ENCODE measurements around the gene ZNF397. TPM values are rescaled to one million over a fixed set of nuclear protein-coding genes. Genes with fewer than 3 reads are reported as not detected.
A peak's percentile ranks its signal among the peaks of the same experiment; 100 is the strongest.

Gene ZNF397
- total and polyA plus RNA-seq, 4 donors = 3.8 to 20.0 (median 9.6) TPM

DNA sequence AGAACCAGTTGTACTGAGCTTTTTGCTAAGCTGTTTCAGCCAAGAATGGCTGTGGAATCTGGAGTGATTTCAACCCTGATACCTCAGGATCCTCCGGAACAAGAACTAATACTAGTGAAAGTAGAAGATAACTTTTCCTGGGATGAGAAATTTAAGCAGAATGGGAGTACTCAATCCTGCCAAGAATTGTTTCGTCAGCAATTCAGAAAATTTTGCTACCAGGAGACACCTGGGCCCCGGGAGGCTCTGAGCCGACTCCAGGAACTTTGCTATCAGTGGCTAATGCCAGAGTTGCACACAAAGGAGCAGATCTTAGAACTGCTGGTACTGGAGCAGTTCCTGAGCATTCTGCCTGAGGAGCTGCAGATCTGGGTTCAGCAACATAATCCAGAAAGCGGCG, 1.6 kb downstream of the ZNF397 start:
- no peak overlapping the region for H3K27ac ChIP-seq (ENCODE audit: low read depth in 1 of 2, low read length in 2 of 2)

DNA sequence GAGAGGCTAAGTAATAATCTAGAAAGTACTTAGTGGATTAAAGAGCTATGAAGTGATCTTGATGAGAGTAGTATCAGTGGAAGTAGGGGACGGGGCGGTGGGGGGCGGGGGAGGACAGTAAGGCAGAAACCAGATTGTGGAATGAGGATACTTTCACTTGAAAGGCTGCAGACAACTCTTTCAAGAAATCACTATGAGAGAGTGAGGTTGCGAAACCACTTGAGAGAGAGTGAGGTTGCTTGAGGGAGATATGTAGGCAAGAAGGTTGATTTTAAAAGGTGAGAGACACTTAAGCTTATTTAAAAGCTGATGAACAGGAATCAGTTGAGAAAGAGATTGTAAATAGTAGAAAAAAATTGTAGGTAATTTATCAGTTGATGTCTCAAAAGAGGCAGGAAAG, 3.8 kb downstream of the ZNF397 start:
- Histone ChIP-seq H3K9me3 (ENCODE audit: control insufficient read depth in 4 of 4, low read length in 3 of 4) (peaks cover 11 to 40% (median 24%) of the 10 kb centered on the region in 4 donors), H3K27ac (ENCODE audit: low read depth in 1 of 2, low read length in 2 of 2) (no peak overlapping the region), H3K9ac (ENCODE audit: low read depth in 1 of 2, low read length in 2 of 2) (no peak overlapping the region), H3K4me1 (ENCODE audit: control insufficient read depth in 4 of 4, insufficient read depth in 4 of 4, low read length in 3 of 4) (peaks cover 0 to 14% (median 3%) of the 10 kb centered on the region in 4 donors), H3K27me3 (ENCODE audit: control insufficient read depth in 4 of 4, insufficient read depth in 4 of 4, low read length in 3 of 4) (no peaks in the 10 kb centered on the region), H3K4me3 (ENCODE audit: low read depth in 1 of 3, low read length in 3 of 3) (no peak overlapping the region), H3K36me3 (ENCODE audit: control insufficient read depth in 4 of 4, insufficient read depth in 3 of 4, low read depth in 1 of 4, low read length in 3 of 4) (peaks cover 19 to 64% (median 63%) of the 10 kb centered on the region in 4 donors)
- 96% methylated on average over 4 of the region's 4 CpGs for WGBS
- no peak for DNase-seq (ENCODE audit: low spot score)
- no peak for TF ChIP-seq HNF4G (IDR thresholded peaks at IDR 0.05)
- TF ChIP-seq, protein P1, sequence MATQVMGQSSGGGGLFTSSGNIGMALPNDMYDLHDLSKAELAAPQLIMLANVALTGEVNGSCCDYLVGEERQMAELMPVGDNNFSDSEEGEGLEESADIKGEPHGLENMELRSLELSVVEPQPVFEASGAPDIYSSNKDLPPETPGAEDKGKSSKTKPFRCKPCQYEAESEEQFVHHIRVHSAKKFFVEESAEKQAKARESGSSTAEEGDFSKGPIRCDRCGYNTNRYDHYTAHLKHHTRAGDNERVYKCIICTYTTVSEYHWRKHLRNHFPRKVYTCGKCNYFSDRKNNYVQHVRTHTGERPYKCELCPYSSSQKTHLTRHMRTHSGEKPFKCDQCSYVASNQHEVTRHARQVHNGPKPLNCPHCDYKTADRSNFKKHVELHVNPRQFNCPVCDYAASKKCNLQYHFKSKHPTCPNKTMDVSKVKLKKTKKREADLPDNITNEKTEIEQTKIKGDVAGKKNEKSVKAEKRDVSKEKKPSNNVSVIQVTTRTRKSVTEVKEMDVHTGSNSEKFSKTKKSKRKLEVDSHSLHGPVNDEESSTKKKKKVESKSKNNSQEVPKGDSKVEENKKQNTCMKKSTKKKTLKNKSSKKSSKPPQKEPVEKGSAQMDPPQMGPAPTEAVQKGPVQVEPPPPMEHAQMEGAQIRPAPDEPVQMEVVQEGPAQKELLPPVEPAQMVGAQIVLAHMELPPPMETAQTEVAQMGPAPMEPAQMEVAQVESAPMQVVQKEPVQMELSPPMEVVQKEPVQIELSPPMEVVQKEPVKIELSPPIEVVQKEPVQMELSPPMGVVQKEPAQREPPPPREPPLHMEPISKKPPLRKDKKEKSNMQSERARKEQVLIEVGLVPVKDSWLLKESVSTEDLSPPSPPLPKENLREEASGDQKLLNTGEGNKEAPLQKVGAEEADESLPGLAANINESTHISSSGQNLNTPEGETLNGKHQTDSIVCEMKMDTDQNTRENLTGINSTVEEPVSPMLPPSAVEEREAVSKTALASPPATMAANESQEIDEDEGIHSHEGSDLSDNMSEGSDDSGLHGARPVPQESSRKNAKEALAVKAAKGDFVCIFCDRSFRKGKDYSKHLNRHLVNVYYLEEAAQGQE (IDR thresholded peaks at IDR 0.05) = no peak
- TF ChIP-seq JUND (IDR thresholded peaks at IDR 0.05) = no peak
- TF ChIP-seq GABPA (IDR thresholded peaks at IDR 0.05 in 1 of 2, conservative IDR thresholded peaks at IDR 0.05 in 1 of 2) = no peak
- TF ChIP-seq, protein P2, sequence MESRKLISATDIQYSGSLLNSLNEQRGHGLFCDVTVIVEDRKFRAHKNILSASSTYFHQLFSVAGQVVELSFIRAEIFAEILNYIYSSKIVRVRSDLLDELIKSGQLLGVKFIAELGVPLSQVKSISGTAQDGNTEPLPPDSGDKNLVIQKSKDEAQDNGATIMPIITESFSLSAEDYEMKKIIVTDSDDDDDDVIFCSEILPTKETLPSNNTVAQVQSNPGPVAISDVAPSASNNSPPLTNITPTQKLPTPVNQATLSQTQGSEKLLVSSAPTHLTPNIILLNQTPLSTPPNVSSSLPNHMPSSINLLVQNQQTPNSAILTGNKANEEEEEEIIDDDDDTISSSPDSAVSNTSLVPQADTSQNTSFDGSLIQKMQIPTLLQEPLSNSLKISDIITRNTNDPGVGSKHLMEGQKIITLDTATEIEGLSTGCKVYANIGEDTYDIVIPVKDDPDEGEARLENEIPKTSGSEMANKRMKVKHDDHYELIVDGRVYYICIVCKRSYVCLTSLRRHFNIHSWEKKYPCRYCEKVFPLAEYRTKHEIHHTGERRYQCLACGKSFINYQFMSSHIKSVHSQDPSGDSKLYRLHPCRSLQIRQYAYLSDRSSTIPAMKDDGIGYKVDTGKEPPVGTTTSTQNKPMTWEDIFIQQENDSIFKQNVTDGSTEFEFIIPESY (IDR thresholded peaks at IDR 0.05) = no peak
- TF ChIP-seq, protein P3, sequence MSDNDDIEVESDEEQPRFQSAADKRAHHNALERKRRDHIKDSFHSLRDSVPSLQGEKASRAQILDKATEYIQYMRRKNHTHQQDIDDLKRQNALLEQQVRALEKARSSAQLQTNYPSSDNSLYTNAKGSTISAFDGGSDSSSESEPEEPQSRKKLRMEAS (IDR thresholded peaks at IDR 0.05) = no peak
- no peak for TF ChIP-seq TAF1 (conservative IDR thresholded peaks at IDR 0.05)
- TF ChIP-seq HNF4A (conservative IDR thresholded peaks at IDR 0.05) = no peak
- no peak for TF ChIP-seq NR2F2 (IDR thresholded peaks at IDR 0.05)

More for the DNA sequence above, 1.6 kb downstream of the ZNF397 start:
- H3K27me3 ChIP-seq (ENCODE audit: control insufficient read depth in 4 of 4, insufficient read depth in 4 of 4, low read length in 3 of 4) = no peaks in the 10 kb centered on the region
- H3K9ac ChIP-seq (ENCODE audit: low read depth in 1 of 2, low read length in 2 of 2) = no peak overlapping the region
- H3K9me3 ChIP-seq (ENCODE audit: control insufficient read depth in 4 of 4, low read length in 3 of 4) = peaks cover 11 to 37% (median 23%) of the 10 kb centered on the region in 4 donors
- TF ChIP-seq NR2F2 (IDR thresholded peaks at IDR 0.05) = no peak
- TF ChIP-seq HNF4G (IDR thresholded peaks at IDR 0.05) = no peak
- no peak for TF ChIP-seq JUND (IDR thresholded peaks at IDR 0.05)
- WGBS = 96% methylated on average over 6 of the region's 6 CpGs
- H3K36me3 ChIP-seq (ENCODE audit: control insufficient read depth in 4 of 4, insufficient read depth in 3 of 4, low read depth in 1 of 4, low read length in 3 of 4) = peaks cover 19 to 51% (median 49%) of the 10 kb centered on the region in 4 donors
- no peak for DNase-seq (ENCODE audit: low spot score)
- H3K4me1 ChIP-seq (ENCODE audit: control insufficient read depth in 4 of 4, insufficient read depth in 4 of 4, low read length in 3 of 4) = peaks cover 0 to 14% (median 3%) of the 10 kb centered on the region in 4 donors
- no peak overlapping the region for H3K4me3 ChIP-seq (ENCODE audit: low read depth in 1 of 3, low read length in 3 of 3)

DNA sequence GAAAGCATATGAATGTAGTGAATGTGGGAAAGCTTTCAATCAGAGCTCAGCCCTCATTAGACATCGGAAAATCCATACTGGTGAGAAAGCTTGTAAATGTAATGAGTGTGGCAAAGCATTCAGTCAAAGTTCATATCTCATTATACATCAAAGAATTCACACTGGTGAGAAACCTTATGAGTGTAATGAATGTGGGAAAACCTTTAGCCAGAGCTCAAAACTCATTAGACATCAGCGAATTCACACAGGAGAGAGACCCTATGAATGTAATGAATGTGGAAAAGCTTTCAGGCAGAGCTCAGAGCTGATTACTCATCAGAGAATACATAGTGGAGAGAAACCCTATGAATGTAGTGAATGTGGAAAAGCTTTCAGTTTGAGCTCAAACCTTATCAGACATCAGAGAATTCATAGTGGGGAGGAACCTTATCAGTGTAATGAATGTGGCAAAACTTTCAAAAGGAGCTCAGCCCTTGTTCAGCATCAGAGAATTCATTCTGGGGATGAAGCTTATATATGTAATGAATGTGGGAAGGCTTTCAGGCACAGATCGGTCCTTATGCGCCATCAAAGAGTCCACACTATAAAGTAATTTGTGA, 5.0 kb downstream of the ZNF397 start:
- no peak overlapping the region for H3K27ac ChIP-seq (ENCODE audit: low read depth in 1 of 2, low read length in 2 of 2)
- no peak for DNase-seq (ENCODE audit: low spot score)
- WGBS = 99% methylated on average over 4 of the region's 4 CpGs
- no peaks in the 10 kb centered on the region for H3K27me3 ChIP-seq (ENCODE audit: control insufficient read depth in 4 of 4, insufficient read depth in 4 of 4, low read length in 3 of 4)
- TF ChIP-seq RXRA (IDR thresholded peaks at IDR 0.05) (no peak), GABPA (IDR thresholded peaks at IDR 0.05 in 1 of 2, conservative IDR thresholded peaks at IDR 0.05 in 1 of 2) (no peak), HNF4A (conservative IDR thresholded peaks at IDR 0.05) (no peak)
- TF ChIP-seq, protein P2 (IDR thresholded peaks at IDR 0.05) = no peak
- TF ChIP-seq, protein P3 (IDR thresholded peaks at IDR 0.05) = no peak
- peaks cover 0 to 11% (median 0%) of the 10 kb centered on the region in 4 donors for H3K4me1 ChIP-seq (ENCODE audit: control insufficient read depth in 4 of 4, insufficient read depth in 4 of 4, low read length in 3 of 4)
- H3K36me3 ChIP-seq (ENCODE audit: control insufficient read depth in 4 of 4, insufficient read depth in 3 of 4, low read depth in 1 of 4, low read length in 3 of 4) = peaks cover 19 to 76% (median 69%) of the 10 kb centered on the region in 4 donors
- peak overlapping the region in 1 of 3 donors; percentile 56 for H3K4me3 ChIP-seq (ENCODE audit: low read depth in 1 of 3, low read length in 3 of 3)
- no peak overlapping the region for H3K9ac ChIP-seq (ENCODE audit: low read depth in 1 of 2, low read length in 2 of 2)
- peaks cover 11 to 44% (median 30%) of the 10 kb centered on the region in 4 donors for H3K9me3 ChIP-seq (ENCODE audit: control insufficient read depth in 4 of 4, low read length in 3 of 4)

Data from liver (tissue), 9 donors.